Heart left ventricle (tissue), 16 donors: Measurements from ENCODE around the gene CDKN1C. TPM values are rescaled to one million over a fixed set of nuclear protein-coding genes. Genes with fewer than 3 reads are reported as not detected.

Experiments used
- ATAC-seq, 4 donors: fragments of 200-7000 bp; cut with Tn5 transposase; one replicate each; pipeline ENCODE4 v1.9.1; 2020 to 2022; ENCODE audit warnings: moderate library complexity in 4 of 4, mild to moderate bottlenecking in 3 of 4, moderate number of reproducible peaks in 1 of 4
- DNase-seq, 5 donors: peaks; one replicate each; pipeline ENCODE4 v3.0.0-alpha.2; 2020
- H3K27ac ChIP-seq, 12 donors: fragments of 200-600 bp; sonication (generic) in 4 of 12; one replicate each; pipeline versions ENCODE4 v1.5.0 to v1.8.0; 2016 to 2022; ENCODE audit warnings: mild to moderate bottlenecking in 2 of 12
- H3K27me3 ChIP-seq, 9 donors: fragments of 200-600 bp; sonication (generic) in 2 of 9; one replicate each; pipeline versions ENCODE4 v1.5.1 to v1.8.0; 2016 to 2022; ENCODE audit warnings: mild to moderate bottlenecking in 3 of 9
- H3K36me3 ChIP-seq, 9 donors: fragments of 200-600 bp; sonication (generic) in 2 of 9; one replicate each; pipeline versions ENCODE4 v1.5.0 to v1.8.0; 2018 to 2022; ENCODE audit warnings: mild to moderate bottlenecking in 2 of 9
- H3K4me1 ChIP-seq, 12 donors: fragments of 200-600 bp; sonication (generic) in 4 of 12; one replicate each; pipeline versions ENCODE4 v1.5.0 to v1.8.0; 2016 to 2022; ENCODE audit warnings: mild to moderate bottlenecking in 3 of 12
- H3K4me3 ChIP-seq, 12 donors: fragments of 200-600 bp; sonication (generic) in 4 of 12; one replicate each; pipeline versions ENCODE4 v1.5.0 to v1.8.0; 2017 to 2022; ENCODE audit warnings: mild to moderate bottlenecking in 9 of 12, moderate library complexity in 4 of 12
- H3K9me3 ChIP-seq, 12 donors: fragments of 200-600 bp; sonication (generic) in 4 of 12; one replicate each; pipeline versions ENCODE4 v1.5.0 to v1.8.0; 2016 to 2022; ENCODE audit warnings: mild to moderate bottlenecking in 1 of 12
- POLR2A ChIP-seq, 2 donors: fragments of 450-650 bp; IDR thresholded peaks; one replicate each; pipeline ENCODE4 v1.6.1; 2017; ENCODE audit warnings: antibody characterized with exemption in 2 of 2, mild to moderate bottlenecking in 2 of 2, moderate library complexity in 2 of 2
- WGBS, 4 donors: extraction: QIAGEN DNeasy Blood & Tissue Kit in 2 of 4; methylation state at CpG; one replicate each; pipeline versions ENCODE4 v1.1.5 to v1.1.7; 2013 to 2018; 5-methylcytosine and 5-hydroxymethylcytosine counted together
- intact Hi-C, 10 donors: fragments of 100-400 bp; cut with DNase I; formaldehyde crosslinking; loops; one replicate each; pipeline versions ENCODE4 v1.11.1 to v1.14.2; 2022
- long read RNA-seq, 3 donors: library from polyadenylated mRNA; unstranded; transcript quantifications; one replicate each; pipeline ENCODE4 v2.0.0, GENCODE V29; 2020 to 2021
- polyA plus RNA-seq, 2 donors: library from polyadenylated mRNA; stranded (reverse); fragments of 200-250 nt; gene quantifications; one replicate each; pipeline ENCODE4 v1.2.3, GENCODE V29; 2013
- total RNA-seq, 9 donors: library from RNA; depleted of rRNA in 2 of 9; stranded (reverse); fragments of >200 nt in 2 of 9; fragmentation: NEBNext Ultra II Directional in 3 of 9; extraction: Animal tissue kit (Norgen Biotek cat#: 25700) in 3 of 9; gene quantifications; one replicate each; pipeline versions ENCODE4 v1.1.0 to v1.2.4, GENCODE V29; 2016 to 2023
- TF ChIP-seq, protein P1 (sequence below), 12 donors: fragments of 200-600 bp; sonication (generic) in 4 of 12; IDR thresholded peaks; one replicate each; pipeline versions ENCODE4 v1.5.0 to v1.8.0; 2018 to 2022; ENCODE audit warnings: antibody characterized with exemption in 12 of 12, mild to moderate bottlenecking in 5 of 12
- donor health status: ischemic (EF 13 %, LVEDD 7.1; RV severe dilation, severe dysfunction).
- donor health status: healthy with polysubstance abuse.
- donor health status: DM: no; HTN: yes; CAD: no.
- donor health status: DM: no; HTN: no; CAD: no.
- donor health status: ischemic (EF 25% LVEDD 6.9; RV normal size, moderate dysfunction).
- donor health status: ischemic (EF 25% LVEDD 5.7; RV mildly dilated, moderate dysfunction).
- donor health status: healthy.
- donor health status: DM: yes; HTN: yes; CAD: no.
- donor health status: ischemic (EF 35%, LVEDD 5.7; RV mildly dilated, moderate dysfunction).
- donor health status: nonischemic (EF 11% LVEDD 7.7; RV severe dilation, severe dysfunction).
- donor health status: DM: yes; HTN: yes; CAD: no.
- donor health status: PGD.
- donor health status: ischemic (EF 29% LVEDD 5.4; RV normal size, mild dysfunction).
- donor health status: nonischemic (EF 23%, LVEDD 6.1; RV moderate dilation, normal function).

CDKN1C gene
- total RNA-seq (10 to 100 TPM; 18.8 to 39.1 (median 33.4) TPM), polyA plus RNA-seq (10 to 100 TPM; 31.4 to 42.5 TPM)
- long read RNA-seq, donor 1, transcript CDKN1C-204 (4 exons, 1,771 nt) = major isoform, 11 of 30 reads
- long read RNA-seq, donor 1, transcript CDKN1C-203 (3 exons, 1,930 nt) = minor isoform, 8 of 30 reads
- long read RNA-seq, donor 1, partial matches to known transcripts = 1 of 30 reads
- long read RNA-seq, donor 1, other reads (novel, unspliced or antisense) = 7 of 30 reads
- long read RNA-seq, donor 2, partial matches to known transcripts = 0 of 2 reads
- long read RNA-seq, donor 2, other reads (novel, unspliced or antisense) = 1 of 2 reads
- long read RNA-seq, donor 3, transcript CDKN1C-204 (4 exons, 1,771 nt) = major isoform, 13 of 22 reads
- long read RNA-seq, donor 3, partial matches to known transcripts = 2 of 22 reads
- long read RNA-seq, donor 3, other reads (novel, unspliced or antisense) = 4 of 22 reads

DNA sequence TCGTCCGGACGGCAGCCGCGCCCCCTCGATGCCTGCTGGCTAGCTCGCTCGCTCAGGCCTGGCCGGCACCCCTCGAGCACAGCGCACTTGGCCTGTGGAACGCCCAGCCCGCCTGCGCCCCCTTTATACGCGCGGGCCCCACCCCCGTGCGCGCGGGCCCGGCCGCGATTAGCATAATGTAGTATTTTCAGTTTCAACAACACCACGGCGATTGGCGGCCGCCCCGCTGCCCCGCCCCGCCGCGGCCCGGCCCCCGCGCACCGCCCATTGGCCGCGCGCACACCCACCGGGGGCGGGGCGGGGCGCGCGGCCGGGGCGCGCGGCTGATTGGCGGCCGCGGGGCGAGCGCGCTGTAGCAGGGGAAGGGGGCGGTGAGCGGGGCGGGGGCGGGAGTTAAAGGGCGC lies at the start of gene CDKN1C:
TSS of gene CDKN1C (minus strand) at position 98 of the 404 bp plus-strand sequence. CDS start 319 bp downstream, outside the sequence.
- ATAC-seq (peak; percentile 59 to 82 (median 76)), DNase-seq (peak; percentile 83 to 94 (median 91))
- WGBS, 4 donors = 0 to 1% (median 1%) methylated on average over 2 to 61 of the region's 61 CpGs; no CpG with 5 or more reads in 1 of the 4 donors
- intact Hi-C loops = loop anchor here in 9 of 10 donors (2.0 to 10.0 kb wide), 13 partner anchors 53 to 573 kb away; partner anchors contain the start of genes KCNQ1OT1 (in 6 of the 9) and KCNQ1 (in 1 of the 9)
- peak within 1 kb of the TSS; percentile 71 to 94 (median 88) for H3K27ac ChIP-seq
- peaks cover 0 to 4% (median 0%) of the 10 kb centered on the region in 9 donors for H3K36me3 ChIP-seq
- peaks cover 0 to 14% (median 0%) of the 10 kb centered on the region in 9 donors for H3K27me3 ChIP-seq
- peak in 1 of 2 donors; percentile 95 for TF ChIP-seq POLR2A (IDR thresholded peaks at IDR 0.05)
- TF ChIP-seq, protein P1, sequence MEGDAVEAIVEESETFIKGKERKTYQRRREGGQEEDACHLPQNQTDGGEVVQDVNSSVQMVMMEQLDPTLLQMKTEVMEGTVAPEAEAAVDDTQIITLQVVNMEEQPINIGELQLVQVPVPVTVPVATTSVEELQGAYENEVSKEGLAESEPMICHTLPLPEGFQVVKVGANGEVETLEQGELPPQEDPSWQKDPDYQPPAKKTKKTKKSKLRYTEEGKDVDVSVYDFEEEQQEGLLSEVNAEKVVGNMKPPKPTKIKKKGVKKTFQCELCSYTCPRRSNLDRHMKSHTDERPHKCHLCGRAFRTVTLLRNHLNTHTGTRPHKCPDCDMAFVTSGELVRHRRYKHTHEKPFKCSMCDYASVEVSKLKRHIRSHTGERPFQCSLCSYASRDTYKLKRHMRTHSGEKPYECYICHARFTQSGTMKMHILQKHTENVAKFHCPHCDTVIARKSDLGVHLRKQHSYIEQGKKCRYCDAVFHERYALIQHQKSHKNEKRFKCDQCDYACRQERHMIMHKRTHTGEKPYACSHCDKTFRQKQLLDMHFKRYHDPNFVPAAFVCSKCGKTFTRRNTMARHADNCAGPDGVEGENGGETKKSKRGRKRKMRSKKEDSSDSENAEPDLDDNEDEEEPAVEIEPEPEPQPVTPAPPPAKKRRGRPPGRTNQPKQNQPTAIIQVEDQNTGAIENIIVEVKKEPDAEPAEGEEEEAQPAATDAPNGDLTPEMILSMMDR (IDR thresholded peaks at IDR 0.05) = no peak
- H3K9me3 ChIP-seq = no peaks in the 10 kb centered on the region
- H3K4me1 ChIP-seq = peaks cover 0 to 43% (median 25%) of the 10 kb centered on the region in 12 donors
- peak within 1 kb of the TSS; percentile 67 to 90 (median 85) for H3K4me3 ChIP-seq

DNA sequence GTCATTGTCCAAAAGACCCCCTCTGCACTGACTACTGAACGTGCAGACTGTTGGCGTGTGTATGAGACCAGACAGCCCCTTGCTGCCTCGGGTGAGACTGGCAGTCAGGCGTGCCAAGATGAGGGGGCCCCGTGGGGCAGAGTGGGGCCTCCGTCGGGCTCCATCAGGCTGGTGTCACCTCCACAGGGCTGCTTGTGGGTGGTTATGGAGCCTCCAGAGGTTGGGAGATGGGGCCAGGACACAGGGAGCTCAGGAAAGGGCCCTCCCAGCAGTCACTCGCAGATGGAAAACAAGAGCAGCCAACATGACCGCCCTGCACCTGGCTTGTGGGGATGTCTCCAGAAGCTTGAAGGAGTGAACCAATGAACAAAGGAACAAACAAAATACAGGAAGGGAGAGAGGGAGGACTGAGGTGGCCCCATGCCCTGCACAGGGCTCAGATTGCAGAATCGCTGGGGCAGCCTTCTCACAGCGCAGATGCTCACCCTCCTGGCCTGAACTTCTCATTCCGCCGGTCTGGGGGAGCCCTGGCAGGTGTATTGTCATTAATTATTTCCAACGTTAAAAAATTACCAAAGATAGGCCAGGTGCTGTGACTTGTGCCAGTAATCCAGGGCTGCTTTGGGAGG lies 49.1 kb upstream of the CDKN1C start:
- peaks cover 0 to 21% (median 8%) of the 10 kb centered on the region in 12 donors for H3K4me1 ChIP-seq
- ATAC-seq (no peak), DNase-seq (peak in 2 of 5 donors; percentile 10 to 21)
- peaks cover under 1 to 10% (median 5%) of the 10 kb centered on the region in 9 donors for H3K27me3 ChIP-seq
- no peak overlapping the region for H3K4me3 ChIP-seq
- no peaks in the 10 kb centered on the region for H3K36me3 ChIP-seq
- H3K9me3 ChIP-seq = peaks cover 0 to 15% (median 9%) of the 10 kb centered on the region in 12 donors
- intact Hi-C loops = no loop called here
- no peak overlapping the region for H3K27ac ChIP-seq
- TF ChIP-seq, protein P1 (IDR thresholded peaks at IDR 0.05) = no peak
- no peak for TF ChIP-seq POLR2A (IDR thresholded peaks at IDR 0.05)
- 81 to 91% (median 86%) methylated on average over 11 to 14 of the region's 14 CpGs for WGBS, 4 donors

DNA sequence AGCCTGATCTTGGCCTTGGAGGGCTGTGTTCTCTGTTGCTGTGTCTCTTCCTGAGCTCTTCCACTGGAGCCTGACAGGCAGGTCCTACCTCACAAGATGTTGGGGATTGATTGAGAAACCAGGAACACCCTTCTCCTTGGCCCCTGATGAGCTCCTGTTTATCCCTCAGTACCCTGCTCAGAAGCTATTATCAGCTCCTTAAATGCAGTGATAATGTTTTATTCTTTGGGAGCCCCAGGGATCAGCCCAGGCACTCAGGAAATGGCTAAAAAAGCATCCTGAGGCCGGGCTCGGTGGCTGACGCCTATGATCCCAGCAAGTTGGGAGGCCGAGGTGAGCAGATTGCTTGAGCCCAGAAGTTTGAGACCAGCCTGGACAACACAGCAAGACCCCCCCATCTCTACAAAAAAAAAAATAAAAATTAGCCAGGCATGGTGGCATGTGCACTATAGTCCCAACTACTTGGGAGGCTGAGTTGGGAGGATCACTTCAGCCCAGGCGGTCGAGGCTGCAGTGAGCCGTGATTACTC lies 48.5 kb upstream of the CDKN1C start:
- H3K4me1 ChIP-seq = peaks cover 2 to 28% (median 10%) of the 10 kb centered on the region in 12 donors

More for the DNA sequence above, 48.5 kb upstream of the CDKN1C start:
- Histone ChIP-seq H3K27ac (no peak overlapping the region), H3K4me3 (no peak overlapping the region), H3K9me3 (peaks cover 0 to 15% (median 9%) of the 10 kb centered on the region in 12 donors), H3K36me3 (no peaks in the 10 kb centered on the region), H3K27me3 (peaks cover 3 to 16% (median 8%) of the 10 kb centered on the region in 9 donors)
- DNase-seq (no peak), ATAC-seq (no peak)
- intact Hi-C loops = no loop called here
- TF ChIP-seq, protein P1 (IDR thresholded peaks at IDR 0.05) = no peak
- TF ChIP-seq POLR2A (IDR thresholded peaks at IDR 0.05) = no peak
- WGBS, 4 donors = 81 to 93% (median 82%) methylated on average over 7 of the region's 7 CpGs
